Measurements from ENCODE around the gene WWOX. TPM values are rescaled to one million over a fixed set of nuclear protein-coding genes. Genes with fewer than 3 reads are reported as not detected.

WWOX gene
- polyA plus RNA-seq, 2 of the 4 experiments (the other 2 are of a cell fraction), result 16.0 to 17.2 TPM

DNA sequence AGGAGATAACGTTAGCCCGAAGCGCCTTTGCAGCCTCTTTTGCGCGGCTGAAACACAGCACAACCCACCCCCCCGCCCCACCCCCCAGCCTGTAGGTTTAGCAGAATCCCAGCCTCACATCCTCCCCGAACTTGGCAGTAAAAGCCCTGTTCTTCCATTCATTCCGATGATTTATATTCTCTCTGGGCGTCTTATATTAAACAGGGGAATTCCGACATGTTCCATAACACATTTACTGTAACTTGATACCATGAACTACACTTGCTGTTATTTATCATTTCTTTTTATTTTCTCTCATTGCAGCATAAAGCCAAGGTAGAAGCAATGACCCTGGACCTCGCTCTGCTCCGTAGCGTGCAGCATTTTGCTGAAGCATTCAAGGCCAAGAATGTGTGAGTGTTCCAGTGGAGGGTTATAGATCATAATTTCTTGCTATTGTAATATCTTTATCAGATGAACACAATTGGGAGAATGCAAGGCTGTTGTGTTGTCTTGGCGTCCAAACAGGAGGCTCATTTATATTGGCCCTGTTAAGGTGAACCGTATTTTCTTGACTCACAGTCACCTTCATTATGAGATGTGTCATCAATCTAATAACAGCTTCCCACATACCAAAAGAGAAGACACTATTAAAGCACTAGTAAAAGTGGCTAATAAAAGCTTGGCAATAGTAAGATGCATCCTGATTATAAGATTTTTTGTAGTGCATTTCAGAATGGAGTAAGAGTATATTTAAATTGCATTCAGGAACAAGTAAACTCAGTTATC is 287.3 kb downstream of the WWOX start:
- Histone ChIP-seq H3K27ac (no peak overlapping the region), H3K4me2 (no peak overlapping the region), H3K9me3 (peaks cover 3% of the 10 kb centered on the region; the same call in 1 of the 3 replicates), H3K4me3 (no peak overlapping the region), H3K4me1 (no peaks in the 10 kb centered on the region)
- POLR2A ChIA-PET, result no interaction called here
- WGBS (ENCODE audit: missing lambda C conversion rate), result 88% methylated on average over 14 of the region's 15 CpGs
- CTCF ChIA-PET, result no interaction called here
- ATAC-seq (no peak), DNase-seq (ENCODE audit: low read depth in 1 of 2, low spot score in 1 of 2) (no peak), FAIRE-seq (no peak)
- no peak for TF ChIP-seq CEBPB (IDR thresholded peaks at IDR 0.05)
- TF ChIP-seq, protein P1, sequence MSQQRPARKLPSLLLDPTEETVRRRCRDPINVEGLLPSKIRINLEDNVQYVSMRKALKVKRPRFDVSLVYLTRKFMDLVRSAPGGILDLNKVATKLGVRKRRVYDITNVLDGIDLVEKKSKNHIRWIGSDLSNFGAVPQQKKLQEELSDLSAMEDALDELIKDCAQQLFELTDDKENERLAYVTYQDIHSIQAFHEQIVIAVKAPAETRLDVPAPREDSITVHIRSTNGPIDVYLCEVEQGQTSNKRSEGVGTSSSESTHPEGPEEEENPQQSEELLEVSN (IDR thresholded peaks at IDR 0.05; ENCODE audit: borderline replicate concordance, low read depth), result no peak
- TF ChIP-seq ESRRA (IDR thresholded peaks at IDR 0.05; ENCODE audit: borderline replicate concordance, low read length), result no peak
- no peak for TF ChIP-seq REST (IDR thresholded peaks at IDR 0.05)
- TF ChIP-seq CHD2 (IDR thresholded peaks at IDR 0.05; ENCODE audit: low read length, partially characterized antibody), result no peak
- TF ChIP-seq, protein P2, sequence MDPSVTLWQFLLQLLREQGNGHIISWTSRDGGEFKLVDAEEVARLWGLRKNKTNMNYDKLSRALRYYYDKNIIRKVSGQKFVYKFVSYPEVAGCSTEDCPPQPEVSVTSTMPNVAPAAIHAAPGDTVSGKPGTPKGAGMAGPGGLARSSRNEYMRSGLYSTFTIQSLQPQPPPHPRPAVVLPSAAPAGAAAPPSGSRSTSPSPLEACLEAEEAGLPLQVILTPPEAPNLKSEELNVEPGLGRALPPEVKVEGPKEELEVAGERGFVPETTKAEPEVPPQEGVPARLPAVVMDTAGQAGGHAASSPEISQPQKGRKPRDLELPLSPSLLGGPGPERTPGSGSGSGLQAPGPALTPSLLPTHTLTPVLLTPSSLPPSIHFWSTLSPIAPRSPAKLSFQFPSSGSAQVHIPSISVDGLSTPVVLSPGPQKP (IDR thresholded peaks at IDR 0.05; ENCODE audit: low read depth, low read length), result no peak
- TF ChIP-seq, protein P3, sequence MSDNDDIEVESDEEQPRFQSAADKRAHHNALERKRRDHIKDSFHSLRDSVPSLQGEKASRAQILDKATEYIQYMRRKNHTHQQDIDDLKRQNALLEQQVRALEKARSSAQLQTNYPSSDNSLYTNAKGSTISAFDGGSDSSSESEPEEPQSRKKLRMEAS (IDR thresholded peaks at IDR 0.05), result no peak
- no peak for TF ChIP-seq MYC (IDR thresholded peaks at IDR 0.05; ENCODE audit: borderline replicate concordance, low read length)
- no peak for TF ChIP-seq CHD4 (IDR thresholded peaks at IDR 0.05; ENCODE audit: borderline replicate concordance)
- no peak for TF ChIP-seq MAZ (IDR thresholded peaks at IDR 0.05; ENCODE audit: borderline replicate concordance, low read depth, low read length)
- no peak for TF ChIP-seq HDAC2 (IDR thresholded peaks at IDR 0.05)
- no peak for TF ChIP-seq TP53 (CRISPR knock-in tag; IDR thresholded peaks at IDR 0.05)
- TF ChIP-seq BHLHE40 (IDR thresholded peaks at IDR 0.05; ENCODE audit: low read depth, low read length), result no peak

- no peak for FAIRE-seq
- no peak for DNase-seq (ENCODE audit: low read depth in 1 of 2, low spot score in 1 of 2)
- Histone ChIP-seq H3K9me3 (peaks cover 7% of the 10 kb centered on the region; the same call in 2 of the 3 replicates), H3K4me2 (no peak overlapping the region), H3K27ac (no peak overlapping the region), H3K4me3 (no peak overlapping the region), H3K4me1 (no peaks in the 10 kb centered on the region)
- TF ChIP-seq BHLHE40 (IDR thresholded peaks at IDR 0.05; ENCODE audit: low read depth, low read length), result no peak
- TF ChIP-seq SREBF2 (IDR thresholded peaks at IDR 0.05), result no peak
- TF ChIP-seq ZNF302 (CRISPR knock-in tag; IDR thresholded peaks at IDR 0.05), result no peak
- no peak for TF ChIP-seq RNF2 (IDR thresholded peaks at IDR 0.05; ENCODE audit: borderline replicate concordance, low read depth)
- TF ChIP-seq, protein P4, sequence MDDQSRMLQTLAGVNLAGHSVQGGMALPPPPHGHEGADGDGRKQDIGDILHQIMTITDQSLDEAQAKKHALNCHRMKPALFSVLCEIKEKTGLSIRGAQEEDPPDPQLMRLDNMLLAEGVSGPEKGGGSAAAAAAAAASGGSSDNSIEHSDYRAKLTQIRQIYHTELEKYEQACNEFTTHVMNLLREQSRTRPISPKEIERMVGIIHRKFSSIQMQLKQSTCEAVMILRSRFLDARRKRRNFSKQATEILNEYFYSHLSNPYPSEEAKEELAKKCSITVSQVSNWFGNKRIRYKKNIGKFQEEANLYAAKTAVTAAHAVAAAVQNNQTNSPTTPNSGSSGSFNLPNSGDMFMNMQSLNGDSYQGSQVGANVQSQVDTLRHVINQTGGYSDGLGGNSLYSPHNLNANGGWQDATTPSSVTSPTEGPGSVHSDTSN (IDR thresholded peaks at IDR 0.05), result no peak
- no peak for TF ChIP-seq ZC3H11A (IDR thresholded peaks at IDR 0.05)
- TF ChIP-seq, protein P1 (IDR thresholded peaks at IDR 0.05; ENCODE audit: borderline replicate concordance, low read depth), result no peak
- ChIA-PET POLR2A (no interaction called here), CTCF (no interaction called here)
- 85% methylated on average over 8 of the region's 8 CpGs for WGBS (ENCODE audit: missing lambda C conversion rate)
- no peak for ATAC-seq
Observed at GRCh38 chr16:78389009-78389498, 289.6 kb downstream of the WWOX start.
